K562 (cell line): Measurements from ENCODE around the gene TNFRSF18. TPM values are rescaled to one million over a fixed set of nuclear protein-coding genes. Genes with fewer than 3 reads are reported as not detected.

Source experiments
- ASH1L ChIP-seq: fragments of 450-650 bp; IDR thresholded peaks from 2 replicates; pipeline ENCODE4 v1.6.1; 2018; ENCODE audit warnings: borderline replicate concordance, mild to moderate bottlenecking, low read depth; ENCODE audit not compliant: partially characterized antibody
- BCL6 ChIP-seq: fragments of 250-450 bp; sonication (Bioruptor Pico); IDR thresholded peaks from 2 replicates; pipeline ENCODE4 v1.4.0; 2020
- ELF2 ChIP-seq: fragments of 250-450 bp; sonication (Bioruptor Pico); IDR thresholded peaks from 2 replicates; pipeline ENCODE4 v1.5.0; 2021; ENCODE audit warnings: mild to moderate bottlenecking
- ESRRA ChIP-seq: fragments of 450-650 bp; IDR thresholded peaks from 2 replicates; pipeline ENCODE4 v1.6.1; 2014; ENCODE audit warnings: low read depth, mild to moderate bottlenecking, moderate library complexity, borderline replicate concordance
- ETV1 ChIP-seq: fragments of 450-650 bp; conservative IDR thresholded peaks from 2 replicates; pipeline ENCODE4 v1.6.1; 2016; ENCODE audit warnings: missing genetic modification characterization, control low read depth, low read depth, missing compliant biosample characterization
- FOXJ2 ChIP-seq: fragments of 200-800 bp; sonication (Bioruptor generic); IDR thresholded peaks from 2 replicates; pipeline ENCODE4 v1.6.1; 2016; ENCODE audit warnings: missing genetic modification characterization, missing compliant biosample characterization
- FUS ChIP-seq: fragments of 200-400 bp; formaldehyde crosslinking; optimal IDR thresholded peaks from 2 replicates; pipeline ENCODE3; 2017; ENCODE audit warnings: low read depth, low read length
- GTF2A2 ChIP-seq: IDR thresholded peaks from 2 replicates; pipeline ENCODE4 v1.6.1; 2016; ENCODE audit warnings: mild to moderate bottlenecking, missing genetic modification characterization, missing compliant biosample characterization
- IRF9 ChIP-seq: fragments of 450-650 bp; IDR thresholded peaks from 2 replicates; pipeline ENCODE4 v1.6.1; 2016; ENCODE audit warnings: missing biosample characterization, missing genetic modification characterization
- KLF1 ChIP-seq: fragments of 450-650 bp; IDR thresholded peaks from 2 replicates; pipeline ENCODE4 v1.6.1; 2016; ENCODE audit warnings: missing genetic modification characterization, missing compliant biosample characterization
- PTBP1 ChIP-seq: fragments of 200-400 bp; formaldehyde crosslinking; IDR thresholded peaks from 2 replicates; pipeline ENCODE4 v1.6.1; 2017; ENCODE audit warnings: low read depth, low read length
- SIN3B ChIP-seq: fragments of 450-650 bp; IDR thresholded peaks from 2 replicates; pipeline ENCODE4 v1.6.1; 2017; ENCODE audit warnings: low read depth, mild to moderate bottlenecking, moderate library complexity
- SMAD4 ChIP-seq: fragments of 250-450 bp; sonication (Bioruptor Pico); conservative IDR thresholded peaks from 2 replicates; pipeline ENCODE4 v1.8.0; 2021; ENCODE audit warnings: inconsistent platforms, mild to moderate bottlenecking, moderate library complexity
- TAF1 ChIP-seq: IDR thresholded peaks from 2 replicates; pipeline ENCODE4 v1.6.1; 2011; ENCODE audit warnings: mild to moderate bottlenecking, low read length, moderate library complexity; ENCODE audit not compliant: insufficient read depth, control insufficient read depth, severe bottlenecking; ENCODE audit errors: extremely low read depth
- YBX1 ChIP-seq: fragments of 450-650 bp; IDR thresholded peaks from 2 replicates; pipeline ENCODE4 v1.7.1; 2016; ENCODE audit warnings: mild to moderate bottlenecking
- ZFP30 ChIP-seq: fragments of 250-450 bp; sonication (Bioruptor Pico); IDR thresholded peaks from 2 replicates; pipeline ENCODE4 v1.8.0; 2022; ENCODE audit warnings: moderate library complexity, mild to moderate bottlenecking, inconsistent platforms, borderline replicate concordance
- ZNF507 ChIP-seq: conservative IDR thresholded peaks from 2 replicates; pipeline ENCODE4 v1.6.1; 2017; ENCODE audit warnings: missing genetic modification characterization, missing compliant biosample characterization
- ZNF561 ChIP-seq: fragments of 450-650 bp; formaldehyde crosslinking; conservative IDR thresholded peaks from 2 replicates; pipeline ENCODE4 v1.4.0; 2020; ENCODE audit warnings: mild to moderate bottlenecking, moderate library complexity
- ZNF57 ChIP-seq: fragments of 450-650 bp; formaldehyde crosslinking; IDR thresholded peaks from 2 replicates; pipeline ENCODE4 v1.4.0; 2020; ENCODE audit warnings: mild to moderate bottlenecking, moderate library complexity
- ZNF609 ChIP-seq: sonication (generic); formaldehyde crosslinking; IDR thresholded peaks from 2 replicates; pipeline ENCODE4 v1.8.1; 2023; ENCODE audit warnings: missing genetic modification reagents, mild to moderate bottlenecking, borderline replicate concordance
- ZNF695 ChIP-seq: fragments of 450-650 bp; formaldehyde crosslinking; IDR thresholded peaks from 2 replicates; pipeline ENCODE4 v1.4.0; 2020; ENCODE audit warnings: mild to moderate bottlenecking, moderate library complexity
- ZNF696 ChIP-seq: fragments of 250-450 bp; sonication (Bioruptor Pico); conservative IDR thresholded peaks from 2 replicates; pipeline ENCODE4 v1.4.0; 2020; ENCODE audit warnings: mild to moderate bottlenecking, moderate library complexity
- ZNF785 ChIP-seq: fragments of 250-450 bp; sonication (Bioruptor Pico); IDR thresholded peaks from 2 replicates; pipeline ENCODE4 v1.4.0; 2020; ENCODE audit warnings: mild to moderate bottlenecking
- polyA plus RNA-seq, 8 experiments: library from polyadenylated mRNA; depleted of rRNA in 4 of 8; stranded (reverse) in 5 of 8; unstranded in 3 of 8; fragments of >200 nt; fragmentation: Nextera tagmentation in 2 of 8; fragmentation: Illumina TruSeq in 1 of 8; extraction: Ambion mirVana in 2 of 8; extraction: Trizol in 1 of 8; gene quantifications; 2 replicates each; pipeline versions ENCODE4 v1.2.1 to v1.2.3, GENCODE V29; 2011 to 2014; ENCODE audit warnings: inconsistent platforms in 1 of 8, missing spikeins in 1 of 8
- total RNA-seq, 7 experiments: library from RNA; depleted of rRNA in 6 of 7; stranded (reverse); fragments of >200 nt in 6 of 7; fragmentation: Illumina TruSeq in 2 of 7; extraction: Trizol in 2 of 7; gene quantifications; 2 replicates each; pipeline versions ENCODE4 v1.2.1 to v1.2.3, GENCODE V29; 2011 to 2021; ENCODE audit warnings: low replicate concordance in 1 of 7

The TNFRSF18 gene
- total and polyA plus RNA-seq, 9 of the 15 experiments (the other 6 are each of a cell fraction or from before 2014, with no cell fraction given): 0.24 to 0.27 TPM; not detected in 7

GRCh38 chr1:1157914-1158710 lies 48.3 kb downstream of the TNFRSF18 start (continued):
- TF ChIP-seq YBX1: no peak
- no peak for TF ChIP-seq TAF1
- no peak for TF ChIP-seq ZNF57 (CRISPR knock-in tag)
- TF ChIP-seq ZNF695 (CRISPR knock-in tag): no peak
- peak; percentile 62; the same call in 1 of the 2 replicates for TF ChIP-seq GTF2A2 (tag)
- TF ChIP-seq PTBP1: no peak
- TF ChIP-seq BCL6 (CRISPR knock-in tag): no peak
- peak; percentile 75; the same call in 1 of the 2 replicates for TF ChIP-seq ELF2 (CRISPR knock-in tag)
- no peak for TF ChIP-seq ZNF609 (CRISPR knock-in tag)
- TF ChIP-seq KLF1 (tag): no peak
- TF ChIP-seq FUS: no peak
- no peak for TF ChIP-seq ZNF785
- no peak for TF ChIP-seq FOXJ2 (tag)
- no peak for TF ChIP-seq IRF9 (tag)
- 0 out of 2 replicates have a peak, but pooled peaks have one; percentile 5 for TF ChIP-seq SIN3B
- no peak for TF ChIP-seq ZNF696 (CRISPR knock-in tag)
- no peak for TF ChIP-seq ESRRA
- no peak for TF ChIP-seq SMAD4 (CRISPR knock-in tag)
- TF ChIP-seq ZNF507 (tag): no peak
- TF ChIP-seq ZNF561 (CRISPR knock-in tag): no peak
- TF ChIP-seq ZFP30 (CRISPR knock-in tag): no peak
- TF ChIP-seq ASH1L: no peak
- TF ChIP-seq ETV1 (tag): no peak
